Immature natural killer cell (primary cell): ENCODE results near the gene FNBP1. TPM values are rescaled to one million over a fixed set of nuclear protein-coding genes. Genes with fewer than 3 reads are reported as not detected.

Experiments used
- DNase-seq, 3 donors: peaks; one replicate each; pipeline ENCODE4 v3.0.0; 2022; ENCODE audit warnings: mixed read lengths in 1 of 3
- H3K27ac Mint-ChIP-seq, 6 donors: one replicate each; pipeline ENCODE4 v1.8.0; 2020; ENCODE audit warnings: mixed read lengths in 6 of 6, mild to moderate bottlenecking in 5 of 6, inconsistent platforms in 4 of 6, moderate library complexity in 3 of 6
- H3K27me3 Mint-ChIP-seq, 3 donors: one replicate each; pipeline ENCODE4 v1.8.0; 2020 to 2021; ENCODE audit warnings: low read depth in 3 of 3, mild to moderate bottlenecking in 3 of 3, mixed read lengths in 3 of 3, moderate library complexity in 3 of 3, inconsistent platforms in 1 of 3
- H3K36me3 Mint-ChIP-seq, 3 donors: one replicate each; pipeline ENCODE4 v1.8.0; 2020; ENCODE audit warnings: mixed read lengths in 3 of 3, inconsistent platforms in 2 of 3, mild to moderate bottlenecking in 2 of 3
- H3K4me1 Mint-ChIP-seq, 2 donors: one replicate each; pipeline ENCODE4 v1.8.0; 2020; ENCODE audit warnings: inconsistent platforms in 2 of 2, mild to moderate bottlenecking in 2 of 2, mixed read lengths in 2 of 2, moderate library complexity in 1 of 2
- H3K4me3 Mint-ChIP-seq, 5 donors: one replicate each; pipeline ENCODE4 v1.8.0; 2020; ENCODE audit warnings: mild to moderate bottlenecking in 5 of 5, mixed read lengths in 5 of 5, inconsistent platforms in 3 of 5, moderate library complexity in 3 of 5
- H3K9me3 Mint-ChIP-seq, 6 donors: one replicate each; pipeline ENCODE4 v1.8.0; 2020; ENCODE audit warnings: mild to moderate bottlenecking in 6 of 6, mixed read lengths in 6 of 6, inconsistent platforms in 4 of 6, moderate library complexity in 3 of 6
- polyA plus RNA-seq, 3 donors: library from polyadenylated mRNA; unstranded; fragments of 300-500 nt; fragmentation: Illumina TruSeq; gene quantifications; one replicate each; pipeline ENCODE4 v1.2.3, GENCODE V29; 2021

FNBP1 gene
- 100 to 1,000 TPM; 113 to 136 (median 135) TPM for polyA plus RNA-seq

- Mint-ChIP-seq H3K27me3 (peaks cover 13 to 33% (median 21%) of the 10 kb centered on the region in 3 donors), H3K36me3 (peaks cover 0 to 5% (median 4%) of the 10 kb centered on the region in 3 donors), H3K4me1 (peaks cover 71 to 76% of the 10 kb centered on the region in 2 donors), H3K27ac (peak within 1 kb of the TSS; percentile 96 to 99 (median 99)), H3K4me3 (peak within 1 kb of the TSS; percentile 99 to 100 (median 100)), H3K9me3 (peaks cover 0 to 2% (median 0%) of the 10 kb centered on the region in 6 donors)
- DNase-seq, result peak; percentile 83 to 85 (median 84)
Measured at GRCh38 chr9:130042885-130043653, at the start of gene FNBP1. Gene FNBP1, minus strand, starts transcription at chr9:130043189. Its CDS starts 214 bp downstream, at chr9:130042975.

GRCh38 chr9:130090915-130091314 is 47.9 kb upstream of the FNBP1 start:
- H3K4me1 Mint-ChIP-seq, result peaks cover 9 to 21% of the 10 kb centered on the region in 2 donors
- H3K4me3 Mint-ChIP-seq, result no peak overlapping the region
- H3K9me3 Mint-ChIP-seq, result no peaks in the 10 kb centered on the region
- DNase-seq, result no peak
- H3K27me3 Mint-ChIP-seq, result peaks cover 0 to 2% (median 0%) of the 10 kb centered on the region in 3 donors
- H3K36me3 Mint-ChIP-seq, result peaks cover 19 to 41% (median 40%) of the 10 kb centered on the region in 3 donors
- H3K27ac Mint-ChIP-seq, result peak overlapping the region in 1 of 6 donors; percentile 36

DNA sequence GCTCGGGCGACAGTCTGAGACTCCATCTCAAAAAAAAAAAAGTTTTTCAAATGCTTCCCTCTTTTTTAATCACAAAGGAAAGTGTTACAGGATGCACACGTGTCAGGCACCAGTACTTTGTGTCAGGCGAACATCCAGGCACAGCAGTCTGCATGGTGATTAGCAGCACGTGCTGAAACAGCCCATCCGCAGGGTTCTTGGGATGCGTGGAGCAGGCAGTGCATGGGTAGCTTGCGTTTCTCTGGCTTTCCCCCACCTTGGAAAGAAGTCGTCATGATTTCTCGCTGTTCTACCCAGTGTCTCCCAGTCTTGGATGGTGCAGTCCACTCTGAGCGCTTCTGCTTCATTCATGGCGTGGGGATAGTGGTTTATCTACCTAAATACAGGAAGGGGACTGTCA is 46.2 kb upstream of the FNBP1 start:
- Mint-ChIP-seq H3K27me3 (no peaks in the 10 kb centered on the region), H3K36me3 (peaks cover 24 to 34% (median 33%) of the 10 kb centered on the region in 3 donors), H3K4me3 (no peak overlapping the region), H3K27ac (no peak overlapping the region), H3K9me3 (no peaks in the 10 kb centered on the region), H3K4me1 (peaks cover 0 to 9% of the 10 kb centered on the region in 2 donors)
- DNase-seq, result no peak

DNA sequence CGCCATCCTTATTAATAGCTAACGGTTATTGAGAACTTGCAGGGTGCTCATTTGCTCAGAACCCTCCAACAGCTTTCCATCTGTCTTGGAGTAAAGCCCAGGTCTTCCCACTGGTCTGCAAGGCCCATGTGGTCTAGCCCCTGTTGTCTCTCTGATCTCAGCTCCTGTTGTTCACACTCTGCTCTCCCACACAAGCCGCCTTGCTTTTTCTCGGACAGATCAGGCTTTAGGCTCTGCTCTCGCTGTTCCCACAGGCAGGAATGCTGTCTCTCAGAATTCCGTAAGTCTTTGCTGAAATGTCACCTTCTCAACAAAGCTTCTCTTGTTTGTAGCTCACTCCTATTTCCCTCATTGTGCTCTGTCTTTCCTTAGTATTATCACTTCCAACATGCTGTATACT is 45.1 kb upstream of the FNBP1 start:
- Mint-ChIP-seq H3K4me1 (peaks cover 0 to 9% of the 10 kb centered on the region in 2 donors), H3K27ac (peak overlapping the region in 1 of 6 donors; percentile 12), H3K9me3 (no peaks in the 10 kb centered on the region), H3K4me3 (no peak overlapping the region), H3K36me3 (peaks cover 24 to 29% (median 28%) of the 10 kb centered on the region in 3 donors), H3K27me3 (no peaks in the 10 kb centered on the region)
- DNase-seq, result no peak

GRCh38 chr9:130084337-130084736 is 41.3 kb upstream of the FNBP1 start:
- peaks cover 0 to 2% (median 0%) of the 10 kb centered on the region in 3 donors for H3K27me3 Mint-ChIP-seq
- H3K4me3 Mint-ChIP-seq, result no peak overlapping the region
- no peak overlapping the region for H3K27ac Mint-ChIP-seq
- no peaks in the 10 kb centered on the region for H3K9me3 Mint-ChIP-seq
- H3K36me3 Mint-ChIP-seq, result peaks cover 23 to 27% (median 24%) of the 10 kb centered on the region in 3 donors
- no peak for DNase-seq
- H3K4me1 Mint-ChIP-seq, result no peaks in the 10 kb centered on the region

- Mint-ChIP-seq H3K9me3 (no peaks in the 10 kb centered on the region), H3K36me3 (peaks cover 24 to 37% (median 31%) of the 10 kb centered on the region in 3 donors), H3K4me3 (no peak overlapping the region), H3K4me1 (peaks cover 4 to 13% of the 10 kb centered on the region in 2 donors), H3K27ac (peak overlapping the region in 2 of 6 donors; percentile 40 to 41), H3K27me3 (peaks cover 0 to 2% (median 0%) of the 10 kb centered on the region in 3 donors)
- no peak for DNase-seq
Measured at GRCh38 chr9:130078547-130078946, 35.6 kb upstream of the FNBP1 start.

- no peak for DNase-seq
- H3K27ac Mint-ChIP-seq, result no peak overlapping the region
- H3K36me3 Mint-ChIP-seq, result peaks cover 9 to 13% (median 12%) of the 10 kb centered on the region in 3 donors
- no peaks in the 10 kb centered on the region for H3K9me3 Mint-ChIP-seq
- H3K4me1 Mint-ChIP-seq, result peaks cover 11 to 36% of the 10 kb centered on the region in 2 donors
- H3K4me3 Mint-ChIP-seq, result no peak overlapping the region
- H3K27me3 Mint-ChIP-seq, result no peaks in the 10 kb centered on the region
Measured at GRCh38 chr9:130073373-130073772, 30.4 kb upstream of the FNBP1 start.

DNA sequence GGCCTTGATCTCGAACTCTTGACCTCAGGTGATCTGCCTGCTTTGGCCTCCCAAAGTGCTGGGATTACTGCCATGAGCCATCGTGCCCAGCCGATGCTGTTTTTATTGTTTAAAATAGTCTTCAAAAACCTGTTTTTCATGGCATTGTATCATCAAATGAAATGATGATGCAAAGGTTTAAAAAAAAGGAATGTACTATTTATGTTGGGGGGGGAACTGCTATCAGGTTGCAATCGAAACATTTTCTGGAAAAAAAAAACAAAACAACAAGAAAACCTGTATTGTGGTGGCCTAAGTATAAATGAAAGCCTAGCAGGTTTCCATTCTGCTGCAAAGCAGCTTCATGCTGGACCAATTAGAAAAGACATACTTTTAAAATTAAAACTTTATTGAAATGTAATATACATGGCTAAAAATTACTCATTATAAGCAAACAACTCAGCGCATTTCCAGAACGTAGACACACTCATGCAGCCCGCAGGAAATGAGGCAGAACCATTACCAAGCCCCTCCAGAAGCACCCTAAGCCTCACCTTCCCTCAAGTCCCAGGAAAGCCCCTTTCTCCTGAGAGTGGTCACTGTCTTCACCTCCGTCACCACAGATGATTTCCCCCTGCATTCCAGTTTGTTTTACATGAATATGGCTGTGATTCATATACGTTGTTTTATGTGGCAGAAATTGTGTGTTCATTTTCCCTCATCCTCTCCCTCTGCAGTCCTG is 29.7 kb upstream of the FNBP1 start:
- Mint-ChIP-seq H3K4me1 (peaks cover 12 to 38% of the 10 kb centered on the region in 2 donors), H3K27ac (peak overlapping the region in 3 of 6 donors; percentile 15 to 70 (median 67)), H3K4me3 (no peak overlapping the region), H3K27me3 (no peaks in the 10 kb centered on the region), H3K9me3 (no peaks in the 10 kb centered on the region), H3K36me3 (peaks cover 5 to 8% (median 8%) of the 10 kb centered on the region in 3 donors)
- DNase-seq, result no peak

- H3K4me3 Mint-ChIP-seq, result no peak overlapping the region
- peak overlapping the region; percentile 13 to 60 (median 41) for H3K27ac Mint-ChIP-seq
- DNase-seq, result no peak
- H3K4me1 Mint-ChIP-seq, result peaks cover 8 to 41% of the 10 kb centered on the region in 2 donors
- H3K9me3 Mint-ChIP-seq, result no peaks in the 10 kb centered on the region
- H3K27me3 Mint-ChIP-seq, result no peaks in the 10 kb centered on the region
- no peaks in the 10 kb centered on the region for H3K36me3 Mint-ChIP-seq
Measured at GRCh38 chr9:130069048-130069447, 26.1 kb upstream of the FNBP1 start.

- peaks cover 19 to 45% of the 10 kb centered on the region in 2 donors for H3K4me1 Mint-ChIP-seq
- H3K9me3 Mint-ChIP-seq, result no peaks in the 10 kb centered on the region
- H3K27ac Mint-ChIP-seq, result peak overlapping the region in 1 of 6 donors; percentile 25
- DNase-seq, result no peak
- H3K36me3 Mint-ChIP-seq, result no peaks in the 10 kb centered on the region
- peaks cover 0 to 2% (median 0%) of the 10 kb centered on the region in 3 donors for H3K27me3 Mint-ChIP-seq
- H3K4me3 Mint-ChIP-seq, result no peak overlapping the region
Measured at GRCh38 chr9:130064621-130065020, 21.6 kb upstream of the FNBP1 start.

DNA sequence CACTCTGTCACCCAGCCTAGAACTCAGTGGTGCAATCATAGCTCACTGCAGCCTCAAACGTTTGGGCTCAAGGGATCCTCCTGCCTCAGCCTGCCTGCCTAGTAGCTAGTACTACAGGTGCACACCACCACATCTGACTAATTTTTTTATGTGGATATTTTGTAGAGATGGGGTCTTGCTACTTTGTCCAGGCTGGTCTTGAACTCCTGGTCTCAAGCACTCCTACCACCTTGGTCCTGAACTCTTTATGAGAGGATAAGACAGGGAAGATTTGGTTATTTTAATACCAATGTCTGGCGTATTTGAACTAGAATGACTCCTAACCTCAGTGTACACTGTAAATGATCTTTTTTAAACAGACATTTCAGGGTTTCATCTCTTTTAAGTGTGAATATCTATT is 19.8 kb upstream of the FNBP1 start:
- Mint-ChIP-seq H3K9me3 (no peaks in the 10 kb centered on the region), H3K36me3 (peaks cover 0 to 4% (median 0%) of the 10 kb centered on the region in 3 donors), H3K4me3 (no peak overlapping the region), H3K4me1 (peaks cover 15 to 31% of the 10 kb centered on the region in 2 donors), H3K27ac (peak overlapping the region in 3 of 6 donors; percentile 4 to 65 (median 21)), H3K27me3 (peaks cover 0 to 2% (median 0%) of the 10 kb centered on the region in 3 donors)
- no peak for DNase-seq

GRCh38 chr9:130060296-130060695 is 17.3 kb upstream of the FNBP1 start:
- no peak overlapping the region for H3K27ac Mint-ChIP-seq
- peaks cover 0 to 2% (median 0%) of the 10 kb centered on the region in 3 donors for H3K27me3 Mint-ChIP-seq
- no peak overlapping the region for H3K4me3 Mint-ChIP-seq
- H3K9me3 Mint-ChIP-seq, result no peaks in the 10 kb centered on the region
- peaks cover 0 to 4% (median 0%) of the 10 kb centered on the region in 3 donors for H3K36me3 Mint-ChIP-seq
- DNase-seq, result no peak
- peaks cover 19 to 22% of the 10 kb centered on the region in 2 donors for H3K4me1 Mint-ChIP-seq

GRCh38 chr9:130058887-130059286 is 15.9 kb upstream of the FNBP1 start:
- peaks cover 25 to 28% of the 10 kb centered on the region in 2 donors for H3K4me1 Mint-ChIP-seq
- peak overlapping the region in 2 of 6 donors; percentile 24 to 39 for H3K27ac Mint-ChIP-seq
- H3K36me3 Mint-ChIP-seq, result peaks cover 0 to 4% (median 0%) of the 10 kb centered on the region in 3 donors
- no peak overlapping the region for H3K4me3 Mint-ChIP-seq
- DNase-seq, result no peak
- H3K9me3 Mint-ChIP-seq, result no peaks in the 10 kb centered on the region
- peaks cover 0 to 4% (median 2%) of the 10 kb centered on the region in 3 donors for H3K27me3 Mint-ChIP-seq
